Hepatocyte (in vitro differentiated cells): ENCODE results near the gene AMTN. TPM values are rescaled to one million over a fixed set of nuclear protein-coding genes. Genes with fewer than 3 reads are reported as not detected.
"Not testable (repeated sequence)": the region's sequence is repeated elsewhere in the genome, so short reads cannot be mapped to it uniquely, and the experiment has no call there.

Experiments
- DNase-seq: peaks from one replicate; pipeline ENCODE4 v3.0.0-alpha.2; 2016; ENCODE audit warnings: low spot score
- H2AFZ ChIP-seq: fragments of 200-600 bp; sonication (generic); 2 replicates; pipeline ENCODE4 v1.6.0; 2016; ENCODE audit warnings: antibody characterized with exemption, mild to moderate bottlenecking
- H3K27ac ChIP-seq: fragments of 200-600 bp; sonication (generic); 2 replicates; pipeline ENCODE4 v1.5.1; 2016; ENCODE audit warnings: mild to moderate bottlenecking
- H3K27me3 ChIP-seq: fragments of 200-600 bp; sonication (generic); 2 replicates; pipeline ENCODE4 v1.6.1; 2016
- H3K36me3 ChIP-seq: fragments of 200-600 bp; sonication (generic); replicated peaks from 2 replicates; pipeline ENCODE4 v1.5.1; 2016; ENCODE audit warnings: low read depth; ENCODE audit not compliant: insufficient read depth
- H3K4me1 ChIP-seq: fragments of 200-600 bp; sonication (generic); 2 replicates; pipeline ENCODE4 v1.5.1; 2016; ENCODE audit warnings: mild to moderate bottlenecking, moderate library complexity; ENCODE audit not compliant: insufficient read depth
- H3K4me2 ChIP-seq: fragments of 200-600 bp; sonication (generic); 2 replicates; pipeline ENCODE4 v1.6.0; 2016
- H3K4me3 ChIP-seq: fragments of 200-600 bp; sonication (generic); 2 replicates; pipeline ENCODE4 v1.5.1; 2016; ENCODE audit warnings: mild to moderate bottlenecking
- H3K79me2 ChIP-seq: fragments of 200-600 bp; sonication (generic); 2 replicates; pipeline ENCODE4 v1.6.0; 2017; ENCODE audit warnings: mild to moderate bottlenecking
- H3K9me2 ChIP-seq: fragments of 200-600 bp; sonication (generic); replicated peaks from 2 replicates; pipeline ENCODE4 v1.6.0; 2017; ENCODE audit warnings: mild to moderate bottlenecking; ENCODE audit not compliant: insufficient read depth
- H3K9me3 ChIP-seq: fragments of 200-600 bp; sonication (generic); 2 replicates; pipeline ENCODE4 v1.5.1; 2016; ENCODE audit warnings: low read depth, mild to moderate bottlenecking
- H4K20me1 ChIP-seq: fragments of 200-600 bp; sonication (generic); 2 replicates; pipeline ENCODE4 v1.6.0; 2016; ENCODE audit warnings: mild to moderate bottlenecking; ENCODE audit not compliant: insufficient read depth, poor library complexity, severe bottlenecking
- CTCF ChIP-seq: fragments of 200-600 bp; sonication (generic); IDR thresholded peaks from 2 replicates; pipeline ENCODE4 v1.5.1; 2016; ENCODE audit warnings: antibody characterized with exemption, mild to moderate bottlenecking; ENCODE audit not compliant: poor library complexity
- EZH2 ChIP-seq: fragments of 200-600 bp; sonication (generic); IDR thresholded peaks from 2 replicates; pipeline ENCODE4 v1.6.1; 2016; ENCODE audit warnings: antibody characterized with exemption, mild to moderate bottlenecking, borderline replicate concordance
- EZH2phosphoT487 ChIP-seq: fragments of 200-600 bp; sonication (generic); IDR thresholded peaks from one replicate; pipeline ENCODE4 v1.6.1; 2018; ENCODE audit warnings: antibody characterized with exemption, mild to moderate bottlenecking, low read depth, moderate library complexity; ENCODE audit not compliant: unreplicated experiment, severe bottlenecking
- WGBS: methylation state at CpG from one replicate; pipeline ENCODE4 v1.1.6; 2016; ENCODE audit warnings: low lambda C conversion rate; ENCODE audit errors: missing lambda C conversion rate; 5-methylcytosine and 5-hydroxymethylcytosine counted together
- polyA plus RNA-seq: library from polyadenylated mRNA; unstranded; fragments of >200 nt; fragmentation: Nextera tagmentation; extraction: Ambion mirVana; gene quantifications from 2 replicates; pipeline ENCODE4 v1.2.1, GENCODE V29; 2016
- total RNA-seq: library from RNA; depleted of rRNA; stranded (reverse); fragments of >200 nt; gene quantifications from 2 replicates; pipeline ENCODE4 v1.2.3, GENCODE V29; 2014

The AMTN gene
- total and polyA plus RNA-seq, 2 experiments from 2014 or later, result not detected

DNA sequence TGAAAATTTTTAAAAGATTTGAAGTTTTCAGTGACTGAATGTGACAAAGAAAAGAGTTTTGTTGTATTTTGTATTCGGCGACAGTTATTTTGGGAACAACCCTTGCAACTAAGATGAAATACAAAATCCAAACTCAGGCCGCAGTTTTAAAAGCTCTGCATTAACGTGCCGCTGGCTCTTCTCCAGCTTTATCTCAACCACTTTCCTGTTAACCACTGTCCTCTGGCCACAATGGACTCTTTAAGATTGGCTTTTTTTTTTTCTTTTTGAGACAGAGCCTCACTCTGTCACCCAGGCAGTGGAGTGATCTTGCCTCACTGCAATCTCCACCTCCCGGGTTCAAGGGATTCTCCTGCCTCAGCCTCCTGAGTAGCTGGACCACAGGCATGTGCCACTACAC lies 22.1 kb upstream of the AMTN start:
- Histone ChIP-seq H3K9me3 (no peaks in the 10 kb centered on the region), H4K20me1 (no peaks in the 10 kb centered on the region), H3K79me2 (no peaks in the 10 kb centered on the region), H3K36me3 (no peaks in the 10 kb centered on the region), H3K4me1 (no peaks in the 10 kb centered on the region), H3K9me2 (no peaks in the 10 kb centered on the region), H3K4me3 (no peak overlapping the region), H2AFZ (no peak overlapping the region), H3K4me2 (no peak overlapping the region), H3K27me3 (no peaks in the 10 kb centered on the region), H3K27ac (no peak overlapping the region)
- TF ChIP-seq EZH2phosphoT487, result no peak
- no peak for TF ChIP-seq CTCF
- no peak for TF ChIP-seq EZH2
- WGBS, result 81% methylated on average over 6 of the region's 6 CpGs
- DNase-seq, result no peak

GRCh38 chr4:70501838-70502237 lies 16.5 kb upstream of the AMTN start:
- not testable (repeated sequence) for H3K4me1 ChIP-seq, H3K4me3 ChIP-seq, H3K79me2 ChIP-seq, DNase-seq, H2AFZ ChIP-seq, H3K36me3 ChIP-seq, H3K27ac ChIP-seq, H3K9me3 ChIP-seq, H3K9me2 ChIP-seq, H3K4me2 ChIP-seq, H3K27me3 ChIP-seq, H4K20me1 ChIP-seq
- WGBS, result 92% methylated on average over 8 of the region's 8 CpGs

GRCh38 chr4:70504733-70505132 lies 13.6 kb upstream of the AMTN start:
- peaks cover 3% of the 10 kb centered on the region for H3K27me3 ChIP-seq
- H3K4me2 ChIP-seq, result peak overlapping the region; percentile 47
- H2AFZ ChIP-seq, result no peak overlapping the region
- no peak overlapping the region for H3K27ac ChIP-seq
- H4K20me1 ChIP-seq, result no peaks in the 10 kb centered on the region
- H3K9me2 ChIP-seq, result no peaks in the 10 kb centered on the region
- no peak for DNase-seq
- WGBS, result 46% methylated on average over 4 of the region's 4 CpGs
- no peaks in the 10 kb centered on the region for H3K79me2 ChIP-seq
- TF ChIP-seq EZH2 (no peak), CTCF (no peak), EZH2phosphoT487 (no peak)
- H3K4me1 ChIP-seq, result no peaks in the 10 kb centered on the region
- no peaks in the 10 kb centered on the region for H3K9me3 ChIP-seq
- H3K36me3 ChIP-seq, result no peaks in the 10 kb centered on the region
- no peak overlapping the region for H3K4me3 ChIP-seq

DNA sequence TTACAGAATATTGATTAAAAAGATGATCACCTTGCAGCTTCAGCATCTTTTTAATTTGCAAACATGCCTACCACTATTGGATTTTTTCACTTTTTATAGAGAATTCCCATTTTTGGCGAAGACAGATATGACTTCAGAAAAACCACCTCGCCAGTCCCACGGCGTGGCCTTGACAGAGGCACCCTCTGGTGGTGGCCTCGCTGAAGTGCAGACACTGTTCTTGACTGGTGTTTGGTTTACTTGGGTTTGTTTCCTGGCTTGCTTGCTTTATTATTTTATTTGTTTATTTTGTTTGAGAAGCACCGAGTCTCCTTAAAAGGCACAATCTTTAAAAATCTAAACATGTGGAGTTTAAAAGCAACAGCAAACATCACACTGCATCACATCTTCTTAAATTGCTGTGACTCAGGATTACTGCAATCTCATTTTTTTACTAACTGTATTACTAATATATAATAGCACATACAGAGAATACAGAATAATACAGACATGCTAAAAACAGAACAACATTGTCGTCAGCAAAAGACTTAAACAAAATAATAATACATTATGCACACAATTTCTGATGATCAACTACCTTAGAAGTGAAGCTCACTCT lies 13.1 kb upstream of the AMTN start:
- DNase-seq, result peak; percentile 80
- Histone ChIP-seq H3K4me1 (no peaks in the 10 kb centered on the region), H3K4me3 (no peak overlapping the region), H3K27me3 (peaks cover 3% of the 10 kb centered on the region), H3K36me3 (no peaks in the 10 kb centered on the region), H2AFZ (no peak overlapping the region), H3K27ac (no peak overlapping the region), H4K20me1 (no peaks in the 10 kb centered on the region), H3K4me2 (peak overlapping the region; percentile 47), H3K79me2 (no peaks in the 10 kb centered on the region), H3K9me2 (no peaks in the 10 kb centered on the region), H3K9me3 (no peaks in the 10 kb centered on the region)
- TF ChIP-seq CTCF, result peak; percentile 98
- no peak for TF ChIP-seq EZH2phosphoT487
- 7% methylated on average over 7 of the region's 7 CpGs for WGBS
